Stimulated activated naive CD8-positive, alpha-beta T cell treated with anti-CD3 and anti-CD28 coated beads, Interleukin-15, amount 100 ng/mL, for 72 hours (primary cell): ENCODE measurements around the gene GADD45GIP1.
"Not testable (repeated sequence)": the region's sequence is repeated elsewhere in the genome, so short reads cannot be mapped to it uniquely, and the experiment has no call there.

ENCODE experiments used
- ATAC-seq: fragments of 150-1000 bp; cut with Tn5 transposase; 2 replicates; pipeline ENCODE4 v1.10.0; 2021; ENCODE audit warnings: mild to moderate bottlenecking, moderate library complexity
- DNase-seq, 2 donors: peaks; one replicate each; pipeline ENCODE4 v3.0.0; 2021 to 2022
- H3K27ac Mint-ChIP-seq, 2 donors: one replicate each; pipeline ENCODE4 v1.8.0; 2022; ENCODE audit warnings: mild to moderate bottlenecking in 2 of 2, mixed read lengths in 2 of 2, moderate library complexity in 2 of 2
- H3K27me3 Mint-ChIP-seq: one replicate; pipeline ENCODE4 v1.8.0; 2022; ENCODE audit warnings: mixed read lengths
- H3K4me1 Mint-ChIP-seq: one replicate; pipeline ENCODE4 v1.8.0; 2022; ENCODE audit warnings: mild to moderate bottlenecking, mixed read lengths
- H3K4me3 Mint-ChIP-seq, 2 donors: one replicate each; pipeline ENCODE4 v1.8.0; 2022; ENCODE audit warnings: mild to moderate bottlenecking in 2 of 2, mixed read lengths in 2 of 2, moderate library complexity in 1 of 2
- H3K9me3 Mint-ChIP-seq, 2 donors: one replicate each; pipeline ENCODE4 v1.8.0; 2022; ENCODE audit warnings: mixed read lengths in 2 of 2

Gene GADD45GIP1

GRCh38 chr19:12922959-12923358 lies 34.1 kb downstream of the GADD45GIP1 start:
- no peak overlapping the region for H3K27ac Mint-ChIP-seq
- H3K9me3 Mint-ChIP-seq, result peaks cover 0 to 5% of the 10 kb centered on the region in 2 donors
- no peak for DNase-seq
- H3K4me1 Mint-ChIP-seq, result peaks cover 26% of the 10 kb centered on the region
- H3K4me3 Mint-ChIP-seq, result no peak overlapping the region
- H3K27me3 Mint-ChIP-seq, result no peaks in the 10 kb centered on the region
- no peak for ATAC-seq

DNA sequence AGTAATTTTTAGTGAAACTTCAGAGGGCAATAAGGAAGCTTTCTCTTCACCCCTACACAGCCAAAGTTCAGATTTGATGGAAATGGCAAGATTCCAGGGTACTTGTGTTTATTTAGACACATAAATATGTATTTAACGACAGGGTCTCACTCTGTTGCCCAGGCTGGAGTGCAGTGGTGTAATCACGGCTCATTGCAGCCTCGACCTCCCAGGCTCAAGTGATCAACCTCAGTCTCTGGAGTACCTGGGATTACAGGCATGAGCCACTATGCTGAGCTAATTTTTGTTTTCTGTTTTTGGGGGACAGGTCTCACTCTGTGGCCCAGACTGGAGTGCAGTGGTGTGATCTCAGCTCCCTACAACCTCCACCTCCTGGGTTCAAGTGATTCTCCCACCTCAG lies 36.0 kb downstream of the GADD45GIP1 start:
- no peaks in the 10 kb centered on the region for H3K27me3 Mint-ChIP-seq
- no peak for ATAC-seq
- H3K4me3 Mint-ChIP-seq, result no peak overlapping the region
- no peak overlapping the region for H3K27ac Mint-ChIP-seq
- no peak for DNase-seq
- H3K4me1 Mint-ChIP-seq, result peaks cover 22% of the 10 kb centered on the region
- peaks cover 0 to 5% of the 10 kb centered on the region in 2 donors for H3K9me3 Mint-ChIP-seq

GRCh38 chr19:12918253-12918652 lies 38.8 kb downstream of the GADD45GIP1 start:
- Mint-ChIP-seq H3K4me3 (peak overlapping the region; percentile 80 to 84), H3K4me1 (peaks cover 48% of the 10 kb centered on the region), H3K27ac (peak overlapping the region in 1 of 2 donors; percentile 97), H3K27me3 (no peaks in the 10 kb centered on the region), H3K9me3 (peaks cover 0 to 5% of the 10 kb centered on the region in 2 donors)
- DNase-seq, result no peak
- no peak for ATAC-seq

DNA sequence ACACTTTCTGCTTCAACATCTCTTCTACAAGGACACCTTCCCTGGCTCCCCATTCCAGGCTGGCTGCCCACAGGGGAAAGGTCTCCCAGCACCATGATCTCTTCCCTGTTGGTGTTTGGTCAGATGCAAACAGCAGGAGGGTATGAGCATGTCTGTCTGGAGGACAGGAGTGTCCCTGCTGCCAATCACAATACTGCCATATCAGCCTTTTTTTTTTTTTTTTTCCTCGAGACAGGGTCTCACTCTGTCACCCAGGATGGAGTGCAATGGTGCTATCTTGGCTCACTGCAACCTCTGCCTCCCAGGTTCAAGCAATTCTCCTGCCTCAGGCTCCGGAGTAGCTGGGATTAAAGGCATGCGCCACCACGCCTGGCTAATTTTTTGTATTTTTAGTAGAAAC lies 41.2 kb downstream of the GADD45GIP1 start:
- ATAC-seq, H3K27ac Mint-ChIP-seq, H3K9me3 Mint-ChIP-seq, DNase-seq, H3K4me3 Mint-ChIP-seq, H3K27me3 Mint-ChIP-seq: not testable (repeated sequence)
- H3K4me1 Mint-ChIP-seq, result peaks cover 51% of the 10 kb centered on the region

GRCh38 chr19:12913851-12914690 lies 43.0 kb downstream of the GADD45GIP1 start:
- Mint-ChIP-seq H3K9me3 (peaks cover 0 to 3% of the 10 kb centered on the region in 2 donors), H3K4me1 (peaks cover 42% of the 10 kb centered on the region), H3K27me3 (no peaks in the 10 kb centered on the region), H3K4me3 (peak overlapping the region; percentile 47 to 61), H3K27ac (peak overlapping the region; percentile 91)
- peak; percentile 29 to 56 for DNase-seq
- peak; percentile 83 for ATAC-seq

GRCh38 chr19:12913011-12913561 lies 43.9 kb downstream of the GADD45GIP1 start:
- DNase-seq (no peak), ATAC-seq (no peak)
- Mint-ChIP-seq H3K4me3 (no peak overlapping the region), H3K27ac (peak overlapping the region; percentile 68 to 78), H3K4me1 (peaks cover 37% of the 10 kb centered on the region), H3K9me3 (no peaks in the 10 kb centered on the region), H3K27me3 (no peaks in the 10 kb centered on the region)

- H3K27me3 Mint-ChIP-seq, result no peaks in the 10 kb centered on the region
- peaks cover 36% of the 10 kb centered on the region for H3K4me1 Mint-ChIP-seq
- no peak overlapping the region for H3K4me3 Mint-ChIP-seq
- H3K9me3 Mint-ChIP-seq, result no peaks in the 10 kb centered on the region
- no peak for DNase-seq
- ATAC-seq, result no peak
- H3K27ac Mint-ChIP-seq, result peak overlapping the region in 1 of 2 donors; percentile 1
Observed at GRCh38 chr19:12912571-12912970, 44.5 kb downstream of the GADD45GIP1 start.

GRCh38 chr19:12907166-12907565 lies 49.9 kb downstream of the GADD45GIP1 start:
- Mint-ChIP-seq H3K9me3 (no peaks in the 10 kb centered on the region), H3K4me3 (no peak overlapping the region), H3K27ac (no peak overlapping the region), H3K4me1 (peaks cover 7% of the 10 kb centered on the region), H3K27me3 (no peaks in the 10 kb centered on the region)
- DNase-seq (no peak), ATAC-seq (no peak)
